Astrocyte of the hippocampus (primary cell): Measurements from ENCODE around the gene FLNB.

Source experiments
- DNase-seq: peaks from one replicate; pipeline ENCODE4 v3.0.0; 2011; ENCODE audit warnings: low read depth, low spot score

FLNB gene, protein sequence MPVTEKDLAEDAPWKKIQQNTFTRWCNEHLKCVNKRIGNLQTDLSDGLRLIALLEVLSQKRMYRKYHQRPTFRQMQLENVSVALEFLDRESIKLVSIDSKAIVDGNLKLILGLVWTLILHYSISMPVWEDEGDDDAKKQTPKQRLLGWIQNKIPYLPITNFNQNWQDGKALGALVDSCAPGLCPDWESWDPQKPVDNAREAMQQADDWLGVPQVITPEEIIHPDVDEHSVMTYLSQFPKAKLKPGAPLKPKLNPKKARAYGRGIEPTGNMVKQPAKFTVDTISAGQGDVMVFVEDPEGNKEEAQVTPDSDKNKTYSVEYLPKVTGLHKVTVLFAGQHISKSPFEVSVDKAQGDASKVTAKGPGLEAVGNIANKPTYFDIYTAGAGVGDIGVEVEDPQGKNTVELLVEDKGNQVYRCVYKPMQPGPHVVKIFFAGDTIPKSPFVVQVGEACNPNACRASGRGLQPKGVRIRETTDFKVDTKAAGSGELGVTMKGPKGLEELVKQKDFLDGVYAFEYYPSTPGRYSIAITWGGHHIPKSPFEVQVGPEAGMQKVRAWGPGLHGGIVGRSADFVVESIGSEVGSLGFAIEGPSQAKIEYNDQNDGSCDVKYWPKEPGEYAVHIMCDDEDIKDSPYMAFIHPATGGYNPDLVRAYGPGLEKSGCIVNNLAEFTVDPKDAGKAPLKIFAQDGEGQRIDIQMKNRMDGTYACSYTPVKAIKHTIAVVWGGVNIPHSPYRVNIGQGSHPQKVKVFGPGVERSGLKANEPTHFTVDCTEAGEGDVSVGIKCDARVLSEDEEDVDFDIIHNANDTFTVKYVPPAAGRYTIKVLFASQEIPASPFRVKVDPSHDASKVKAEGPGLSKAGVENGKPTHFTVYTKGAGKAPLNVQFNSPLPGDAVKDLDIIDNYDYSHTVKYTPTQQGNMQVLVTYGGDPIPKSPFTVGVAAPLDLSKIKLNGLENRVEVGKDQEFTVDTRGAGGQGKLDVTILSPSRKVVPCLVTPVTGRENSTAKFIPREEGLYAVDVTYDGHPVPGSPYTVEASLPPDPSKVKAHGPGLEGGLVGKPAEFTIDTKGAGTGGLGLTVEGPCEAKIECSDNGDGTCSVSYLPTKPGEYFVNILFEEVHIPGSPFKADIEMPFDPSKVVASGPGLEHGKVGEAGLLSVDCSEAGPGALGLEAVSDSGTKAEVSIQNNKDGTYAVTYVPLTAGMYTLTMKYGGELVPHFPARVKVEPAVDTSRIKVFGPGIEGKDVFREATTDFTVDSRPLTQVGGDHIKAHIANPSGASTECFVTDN (N-terminal part only)

DNA sequence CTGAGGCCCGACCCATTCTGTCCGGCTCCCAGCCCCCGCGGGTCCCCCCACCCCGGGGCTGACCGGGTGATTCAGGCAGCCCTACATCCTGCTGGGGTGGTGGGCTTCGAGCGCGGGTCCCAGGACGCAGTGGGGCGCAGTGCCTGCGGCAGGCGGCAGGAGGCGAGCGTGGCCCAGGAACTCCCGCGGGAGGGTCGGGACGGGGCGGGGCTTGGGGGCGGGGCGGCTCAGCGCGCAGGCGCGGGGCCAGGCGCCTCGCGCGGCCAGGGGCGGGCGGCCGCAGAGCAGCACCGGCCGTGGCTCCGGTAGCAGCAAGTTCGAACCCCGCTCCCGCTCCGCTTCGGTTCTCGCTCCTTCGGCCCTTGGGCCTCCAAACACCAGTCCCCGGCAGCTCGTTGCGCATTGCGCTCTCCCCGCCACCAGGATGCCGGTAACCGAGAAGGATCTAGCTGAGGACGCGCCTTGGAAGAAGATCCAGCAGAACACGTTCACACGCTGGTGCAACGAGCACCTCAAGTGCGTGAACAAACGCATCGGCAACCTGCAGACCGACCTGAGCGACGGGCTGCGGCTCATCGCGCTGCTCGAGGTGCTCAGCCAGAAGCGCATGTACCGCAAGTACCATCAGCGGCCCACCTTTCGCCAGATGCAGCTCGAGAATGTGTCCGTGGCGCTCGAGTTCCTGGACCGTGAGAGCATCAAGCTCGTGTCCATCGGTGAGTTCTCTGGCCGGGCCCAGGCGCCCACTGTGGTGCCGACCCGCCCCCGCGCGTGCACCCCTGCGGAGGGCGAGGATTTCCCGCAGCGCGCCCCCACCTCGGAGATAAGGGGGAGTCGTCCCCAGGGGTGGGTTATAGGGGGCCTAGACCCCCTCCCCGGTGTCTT lies at the start of gene FLNB:
TSS of gene FLNB (plus strand) at position 282 of the 885 bp plus-strand sequence. CDS start at position 425, 143 bp downstream.
- peak; percentile 91 for DNase-seq

DNA sequence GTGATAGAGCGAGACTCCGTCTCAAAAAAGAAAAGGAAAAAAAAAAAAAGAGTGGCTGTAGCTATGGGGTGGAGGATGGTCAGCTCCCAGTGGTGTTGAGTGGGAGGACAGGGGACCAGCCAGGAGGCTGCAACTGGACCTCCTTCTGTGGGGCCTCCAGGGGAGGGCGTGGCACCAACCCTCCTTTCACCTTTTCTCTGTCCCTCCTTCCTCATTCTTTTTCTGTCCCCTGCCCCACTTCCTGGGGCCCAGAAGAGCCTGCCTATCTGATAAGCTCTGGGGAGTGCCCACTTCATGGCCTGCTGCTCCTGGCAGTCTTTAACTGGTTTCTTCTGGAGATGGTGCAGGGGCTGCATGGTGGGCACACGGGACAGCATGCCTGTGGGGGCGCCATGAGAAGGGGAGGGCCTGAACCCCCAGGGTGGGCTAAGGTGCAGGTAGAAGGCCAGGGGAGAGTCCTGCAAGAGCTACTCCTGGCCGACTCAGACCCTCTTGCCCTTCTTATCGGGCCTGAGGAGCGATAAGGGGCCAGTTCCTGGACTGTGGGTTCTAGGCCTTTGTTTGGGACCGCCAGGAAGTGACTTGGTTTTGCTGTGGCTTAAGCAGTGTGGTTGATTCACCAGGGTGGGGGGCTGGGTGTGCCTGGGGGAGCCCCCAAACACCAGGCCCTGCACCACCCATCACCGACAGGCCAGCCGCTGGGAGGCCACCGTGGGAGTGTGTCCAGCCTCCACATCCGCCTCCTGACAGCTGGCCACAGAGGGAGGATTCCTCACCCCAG lies 49.4 kb upstream of the FLNB start:
- DNase-seq = no peak

GRCh38 chr3:57959423-57960173 lies 48.6 kb upstream of the FLNB start:
- DNase-seq = peak; percentile 51

DNA sequence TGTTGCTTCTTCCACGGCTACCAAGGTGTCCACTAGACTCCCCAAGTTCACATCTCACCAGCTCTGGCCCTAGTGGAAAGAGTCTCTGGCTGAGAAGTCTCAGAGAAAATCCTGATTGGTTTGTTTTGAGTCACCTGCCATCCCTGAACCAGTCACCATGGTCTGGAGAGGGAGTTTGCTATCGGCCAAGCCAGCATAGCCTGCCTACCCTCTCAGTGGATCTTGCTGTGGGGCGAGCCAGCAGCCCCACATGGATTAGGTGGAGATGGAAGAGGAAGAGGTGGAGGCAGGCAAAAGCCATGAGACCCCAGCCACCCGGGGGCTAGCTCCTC lies 48.1 kb upstream of the FLNB start:
- no peak for DNase-seq

DNA sequence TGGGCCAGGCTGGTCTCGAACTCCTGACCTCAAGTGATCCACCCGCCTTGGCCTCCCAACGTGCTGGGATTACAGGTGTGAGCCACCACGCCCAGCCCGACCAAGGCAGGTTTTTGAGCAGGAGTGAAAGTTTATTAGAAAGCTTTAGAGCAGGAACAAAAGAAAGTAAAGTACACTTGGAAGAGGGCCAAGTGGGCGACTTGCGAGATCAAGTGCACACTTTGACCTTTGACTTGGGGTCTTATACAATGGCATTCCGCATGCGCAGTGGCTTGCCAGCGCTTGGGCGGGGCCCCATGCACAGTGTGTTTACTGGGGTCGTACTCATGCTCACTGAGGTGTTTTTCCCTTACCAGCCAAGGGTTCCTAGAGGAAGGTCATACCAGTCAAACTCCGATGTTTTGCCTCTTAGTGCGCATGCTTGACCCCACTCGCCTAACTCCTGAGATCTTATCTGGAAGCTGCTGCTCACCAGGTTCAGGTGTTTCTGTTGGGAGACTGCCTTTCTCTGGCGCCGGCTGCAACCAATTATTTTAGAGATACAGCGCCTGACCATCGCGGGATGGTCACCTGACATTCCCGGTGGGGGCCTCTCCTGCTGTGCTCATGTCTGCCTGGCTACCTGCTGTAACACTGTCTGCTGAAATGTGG lies 46.9 kb upstream of the FLNB start:
- DNase-seq = no peak

DNA sequence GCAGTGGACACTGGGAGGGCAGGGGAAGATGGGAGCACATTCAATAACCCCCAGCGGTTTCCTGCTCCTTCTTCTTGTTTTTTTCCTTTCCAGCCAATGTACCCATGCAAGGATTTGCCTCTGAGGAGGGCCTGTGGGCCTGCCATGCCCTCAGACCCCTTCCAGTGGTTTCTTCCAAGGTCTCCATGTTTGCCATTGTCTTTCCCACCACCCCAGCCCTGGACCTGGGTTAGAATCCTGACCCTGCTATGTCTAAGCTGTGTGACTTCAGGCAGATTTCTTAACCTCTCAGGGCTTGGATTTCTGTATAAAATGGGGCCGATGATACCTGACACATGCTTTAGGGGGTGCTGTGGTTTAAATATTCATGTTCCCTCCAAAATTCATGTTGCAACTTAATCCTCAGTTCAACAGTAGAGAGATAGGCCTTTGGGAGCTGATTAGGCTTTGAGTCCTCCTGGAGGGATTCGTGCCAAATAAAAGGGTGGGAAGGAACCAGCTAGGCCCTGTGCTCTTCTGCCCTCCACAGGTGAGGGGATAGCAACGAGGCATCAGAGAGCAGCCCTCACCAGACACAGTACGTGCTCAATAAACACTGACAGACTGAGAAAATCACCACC lies 46.3 kb upstream of the FLNB start:
- DNase-seq = peak; percentile 42

DNA sequence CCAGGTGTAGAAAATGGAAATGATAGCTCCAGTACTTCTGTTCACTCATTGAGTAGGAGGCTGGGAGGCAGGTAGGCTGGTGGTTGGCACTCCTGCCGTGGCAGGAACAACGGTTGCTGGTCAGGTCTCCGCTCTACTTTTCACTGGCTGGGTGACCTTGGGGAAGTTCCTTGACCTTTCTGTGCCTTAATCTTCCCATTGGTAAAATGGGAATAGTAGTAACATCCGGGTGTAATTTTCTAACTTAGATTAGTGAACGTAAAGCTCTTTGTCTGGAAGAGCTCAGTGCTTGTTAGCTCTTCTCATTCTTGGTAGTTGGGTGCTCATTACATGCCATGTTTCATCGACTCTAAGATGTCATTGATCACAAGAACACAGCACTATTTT lies 45.8 kb upstream of the FLNB start:
- no peak for DNase-seq

DNA sequence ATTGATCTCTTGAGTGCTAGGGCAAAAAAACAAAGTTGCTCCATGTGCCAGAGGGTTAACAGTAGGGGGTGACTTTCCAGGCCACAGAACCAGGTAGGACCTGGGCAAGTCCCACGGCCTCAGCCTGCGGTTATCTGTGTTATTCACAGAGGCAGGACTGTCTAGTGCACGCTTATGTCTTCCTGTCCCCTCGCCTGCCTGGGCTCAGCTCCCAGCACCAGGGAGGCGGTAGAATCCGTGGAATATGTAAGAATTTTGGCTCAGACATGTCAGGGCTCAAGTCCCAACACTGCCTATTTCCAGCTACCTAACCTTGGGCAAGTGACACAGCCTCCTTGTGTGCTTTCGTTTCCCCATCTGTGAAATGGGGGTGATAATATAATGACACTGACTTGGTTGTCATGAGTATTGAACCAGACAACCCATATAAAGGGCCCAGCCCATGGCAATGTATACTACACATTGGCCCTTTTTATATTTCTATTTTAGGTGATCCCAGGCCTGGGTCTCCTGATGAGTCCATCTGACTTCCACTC lies 44.3 kb upstream of the FLNB start:
- DNase-seq = no peak

DNA sequence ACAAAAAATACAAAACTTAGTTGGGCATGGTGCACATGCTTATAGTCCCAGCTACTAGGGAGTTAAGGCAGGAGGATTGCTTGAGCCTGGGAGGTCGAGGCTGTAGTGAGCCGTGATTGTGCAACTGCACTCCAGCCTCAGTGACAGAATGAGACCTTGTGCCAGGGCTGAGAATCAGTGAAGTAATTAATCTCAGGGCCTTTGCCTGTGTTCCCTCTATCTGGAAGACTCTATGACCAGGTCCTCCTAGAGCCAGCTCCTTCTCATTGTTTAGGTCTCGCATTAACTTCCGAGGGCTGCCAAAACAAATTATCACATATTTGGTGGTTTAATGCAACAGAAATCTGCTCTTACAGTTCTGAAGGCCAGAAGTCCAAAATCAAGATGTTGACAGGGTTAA lies 41.4 kb upstream of the FLNB start:
- DNase-seq = no peak

- DNase-seq = no peak
These were observed 40.6 kb upstream of the FLNB start for GRCh38 chr3:57967590-57967989.

- DNase-seq = no peak
These were observed 39.7 kb upstream of the FLNB start for GRCh38 chr3:57968501-57968900.

DNA sequence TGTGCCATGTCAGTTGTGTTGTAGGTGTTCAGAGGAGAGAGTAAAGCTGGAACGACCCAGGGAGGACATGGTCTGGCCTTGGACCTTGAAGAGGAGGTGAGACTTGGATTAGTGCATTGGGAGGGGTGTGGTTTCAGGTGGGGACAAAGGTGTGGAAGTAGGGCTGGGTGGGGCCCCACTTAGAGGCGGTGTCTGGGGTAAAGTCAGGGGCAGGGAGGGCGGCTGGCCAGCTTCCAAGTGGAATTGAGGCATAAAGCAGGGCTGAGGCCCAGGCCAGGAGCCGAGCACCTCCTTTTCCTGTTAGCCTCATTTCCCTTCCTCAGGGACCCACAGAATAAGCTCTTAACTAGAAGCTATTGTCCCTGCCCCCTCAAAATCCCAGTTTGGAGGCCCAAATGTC lies 36.2 kb upstream of the FLNB start:
- DNase-seq = no peak

GRCh38 chr3:57972531-57973111 lies 35.6 kb upstream of the FLNB start:
- no peak for DNase-seq

- DNase-seq = no peak
These were observed 34.3 kb upstream of the FLNB start for GRCh38 chr3:57973715-57974477.

GRCh38 chr3:57974796-57975388 lies 33.3 kb upstream of the FLNB start:
- peak; percentile 82 for DNase-seq

DNA sequence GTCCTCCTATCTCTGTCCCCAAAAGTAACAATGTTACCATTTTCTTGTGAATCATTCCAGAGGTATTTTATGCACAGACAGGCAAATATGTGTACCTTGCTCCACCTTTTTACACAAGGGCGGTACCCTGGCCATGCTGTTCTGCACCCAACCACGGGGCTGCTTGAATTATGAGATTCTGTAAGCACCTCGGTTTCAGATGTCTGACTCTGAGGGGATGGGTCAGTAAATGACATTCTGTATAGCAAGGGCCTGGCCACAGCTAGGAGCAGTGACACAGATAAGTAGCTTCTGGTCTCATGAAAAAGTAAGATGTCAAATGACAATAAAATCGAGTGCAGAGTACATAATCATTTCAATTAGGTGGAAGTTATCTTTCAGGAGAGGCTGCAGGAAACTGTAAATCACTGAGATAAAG lies 30.4 kb upstream of the FLNB start:
- no peak for DNase-seq

- DNase-seq = no peak
These were observed 29.9 kb upstream of the FLNB start for GRCh38 chr3:57978316-57978715.
